G401 (cell line): Measurements from ENCODE around the gene ADAMTS17. TPM values are rescaled to one million over a fixed set of nuclear protein-coding genes. Genes with fewer than 3 reads are reported as not detected.
"Not testable (repeated sequence)": the region's sequence is repeated elsewhere in the genome, so short reads cannot be mapped to it uniquely, and the experiment has no call there.

Experiments used
- DNase-seq: peaks from one replicate; pipeline ENCODE4 v3.0.0-alpha.2; 2015; ENCODE audit warnings: low spot score
- in situ Hi-C: cut with HindIII; loops from 2 replicates; pipeline ENCODE4 v1.10.0; 2016; ENCODE audit warnings: low sequenced_read_pairs, mixed read lengths
- total RNA-seq: library from RNA; depleted of rRNA; stranded (reverse); fragments of >200 nt; shearing (Covaris generic); gene quantifications from 2 replicates; pipeline ENCODE4 v1.2.3, GENCODE V29; 2014

ADAMTS17 gene
- total RNA-seq, 1 experiment from 2014 or later = 1.3 TPM

GRCh38 chr15:100094127-100094510 lies 247.7 kb downstream of the ADAMTS17 start:
- no peak for DNase-seq
- in situ Hi-C loops = no loop called here

GRCh38 chr15:100093211-100094126 lies 248.3 kb downstream of the ADAMTS17 start:
- no peak for DNase-seq
- in situ Hi-C loops = no loop called here

- in situ Hi-C loops = no loop called here
- no peak for DNase-seq
Measured at GRCh38 chr15:100092034-100092433, 249.7 kb downstream of the ADAMTS17 start.

- in situ Hi-C loops = no loop called here
Measured at GRCh38 chr15:100090411-100090810, 251.4 kb downstream of the ADAMTS17 start.

GRCh38 chr15:100084042-100084821 lies 257.5 kb downstream of the ADAMTS17 start:
- DNase-seq, in situ Hi-C loops: not testable (repeated sequence)

More at GRCh38 chr15:100090411-100090810, 251.4 kb downstream of the ADAMTS17 start:
- DNase-seq = no peak

GRCh38 chr15:100083572-100083971 lies 258.2 kb downstream of the ADAMTS17 start:
- no peak for DNase-seq
- in situ Hi-C loops = no loop called here

- no peak for DNase-seq
- in situ Hi-C loops = no loop called here
Measured at GRCh38 chr15:100082761-100083402, 258.9 kb downstream of the ADAMTS17 start.

- DNase-seq = no peak
- in situ Hi-C loops = no loop called here
Measured at GRCh38 chr15:100081454-100081853, 260.3 kb downstream of the ADAMTS17 start.

- in situ Hi-C loops = no loop called here
- DNase-seq = no peak
Measured at GRCh38 chr15:100078511-100079220, 263.1 kb downstream of the ADAMTS17 start.

- no peak for DNase-seq
- in situ Hi-C loops = no loop called here
Measured at GRCh38 chr15:100075229-100075628, 266.5 kb downstream of the ADAMTS17 start.

GRCh38 chr15:100073982-100074381 lies 267.8 kb downstream of the ADAMTS17 start:
- in situ Hi-C loops = no loop called here
- DNase-seq = no peak

- in situ Hi-C loops = not testable (repeated sequence)
Measured at GRCh38 chr15:100066521-100067280, 275.1 kb downstream of the ADAMTS17 start.

GRCh38 chr15:100061944-100062343 lies 279.8 kb downstream of the ADAMTS17 start:
- in situ Hi-C loops = no loop called here
- no peak for DNase-seq

More at GRCh38 chr15:100066521-100067280, 275.1 kb downstream of the ADAMTS17 start:
- DNase-seq = not testable (repeated sequence)

- DNase-seq = peak; percentile 43
- in situ Hi-C loops = no loop called here
Measured at GRCh38 chr15:100060276-100060926, 281.4 kb downstream of the ADAMTS17 start.

GRCh38 chr15:100059521-100059920 lies 282.3 kb downstream of the ADAMTS17 start:
- DNase-seq = no peak
- in situ Hi-C loops = no loop called here

GRCh38 chr15:100059094-100059493 lies 282.7 kb downstream of the ADAMTS17 start:
- no peak for DNase-seq
- in situ Hi-C loops = no loop called here

GRCh38 chr15:100058458-100058857 lies 283.3 kb downstream of the ADAMTS17 start:
- no peak for DNase-seq
- in situ Hi-C loops = no loop called here

- in situ Hi-C loops = no loop called here
Measured at GRCh38 chr15:100057281-100057680, 284.5 kb downstream of the ADAMTS17 start.

More at GRCh38 chr15:100057281-100057680, 284.5 kb downstream of the ADAMTS17 start:
- DNase-seq = no peak
